Measurements from ENCODE around the gene C1QL4.

The C1QL4 gene

DNA sequence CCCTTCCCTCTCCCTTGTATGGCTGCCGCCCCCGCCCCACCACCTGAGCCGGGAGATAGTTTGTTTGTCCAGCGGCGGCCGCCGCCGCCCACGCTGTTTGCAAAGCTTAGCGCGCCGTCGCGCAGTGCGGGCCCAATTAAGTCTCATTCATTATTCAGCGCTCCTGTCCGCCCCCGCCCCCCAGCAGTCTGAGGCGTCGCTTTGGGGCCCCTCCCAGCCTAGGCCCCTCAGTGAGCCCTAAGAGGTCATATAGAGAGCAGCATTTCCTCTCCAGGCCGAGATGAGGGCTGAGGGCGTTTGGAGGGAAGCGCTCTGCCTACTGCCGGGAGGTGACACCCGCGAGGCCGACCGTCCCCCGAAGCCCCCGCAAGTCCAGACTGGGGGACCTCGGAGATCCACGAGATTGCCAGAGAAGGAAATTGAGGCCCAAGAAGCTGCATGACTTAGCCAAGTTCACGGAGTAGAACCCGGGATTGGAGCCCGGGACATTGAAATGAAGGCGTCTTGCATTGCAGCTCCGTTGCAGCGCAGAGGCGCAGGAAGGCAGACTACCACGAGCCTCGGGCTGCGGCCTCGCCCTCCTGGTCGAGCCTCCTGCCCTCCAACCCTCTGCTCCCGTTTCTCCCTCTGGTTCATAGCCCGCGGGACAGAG is 9.8 kb upstream of the C1QL4 start, which contains the start of gene DNAJC22:
DNAJC22 (plus strand) TSS at position 230 of the 652 bp plus-strand sequence. CDS start 1,985 bp downstream, outside the sequence.
- H3K9ac ChIP-seq (ENCODE audit: insufficient read length, low read depth): peak within 1 kb of the TSS; percentile 65
- TF ChIP-seq SUZ12 (IDR thresholded peaks at IDR 0.05; ENCODE audit: extremely low read depth, insufficient read depth, insufficient read length): no peak
- TF ChIP-seq ZNF274 (IDR thresholded peaks at IDR 0.05; ENCODE audit: low read depth, low read length): no peak
- no peak for TF ChIP-seq YY1 (IDR thresholded peaks at IDR 0.05; ENCODE audit: insufficient read depth, insufficient read length)
- H3K9me3 ChIP-seq (ENCODE audit: insufficient read depth, low read length): no peaks in the 10 kb centered on the region
- no peaks in the 10 kb centered on the region for H3K36me3 ChIP-seq (ENCODE audit: insufficient read depth, insufficient read length, low read length)
- H3K4me1 ChIP-seq (ENCODE audit: insufficient read depth, insufficient read length): peaks cover 13% of the 10 kb centered on the region
- peaks cover 75% of the 10 kb centered on the region for H3K27me3 ChIP-seq (ENCODE audit: insufficient read depth, insufficient read length)
- no peak for DNase-seq (ENCODE audit: low read depth, low spot score)
- H3K4me3 ChIP-seq (ENCODE audit: insufficient read length, low read depth): peak within 1 kb of the TSS; percentile 49

DNA sequence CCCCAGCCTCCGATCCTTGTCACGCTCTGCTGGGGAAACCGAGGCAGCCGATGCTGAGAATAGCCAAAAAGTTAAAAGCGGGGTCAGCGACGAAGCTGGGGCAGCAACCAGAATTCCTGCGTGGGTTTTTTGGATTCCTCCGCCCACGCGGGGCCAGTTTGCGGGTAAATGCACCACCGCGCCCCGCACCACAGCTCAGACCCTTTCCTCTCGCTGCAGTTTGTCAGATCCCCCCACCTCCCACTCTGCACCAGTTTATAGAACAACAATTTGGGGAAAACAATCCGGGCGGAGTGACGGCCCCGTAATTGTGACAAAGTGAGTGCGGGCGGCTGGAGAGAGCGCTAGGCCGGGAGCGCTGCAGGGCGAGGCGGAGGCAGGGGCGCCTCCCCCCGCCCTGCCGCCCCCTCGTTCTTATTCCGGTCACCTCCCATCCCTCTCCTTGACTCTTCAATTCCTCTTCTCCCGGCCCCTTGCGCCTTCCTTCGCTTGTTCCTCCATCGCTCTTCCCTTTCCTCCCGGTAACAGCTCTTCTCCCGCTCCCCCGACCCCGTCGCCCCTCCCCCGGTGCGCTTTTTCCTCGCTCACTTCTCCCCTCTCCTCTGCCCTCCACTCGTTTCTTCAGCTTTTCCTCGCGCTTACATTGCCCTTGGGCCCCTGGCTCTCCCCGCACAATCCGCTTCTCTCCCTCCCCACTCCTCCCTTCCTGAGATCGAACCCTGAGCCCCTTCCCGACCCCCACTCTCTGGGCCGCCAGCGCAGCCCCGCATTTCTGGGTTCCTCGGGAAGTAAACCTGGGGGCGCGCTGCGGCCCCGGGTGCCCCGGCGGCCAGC is 9.1 kb upstream of the C1QL4 start:
- Histone ChIP-seq H3K4me1 (ENCODE audit: insufficient read depth, insufficient read length) (peaks cover 13% of the 10 kb centered on the region), H3K27me3 (ENCODE audit: insufficient read depth, insufficient read length) (peaks cover 83% of the 10 kb centered on the region), H3K9me3 (ENCODE audit: insufficient read depth, low read length) (no peaks in the 10 kb centered on the region; the same call in 1 of the 2 replicates), H3K4me3 (ENCODE audit: insufficient read length, low read depth) (peak overlapping the region; percentile 49), H3K9ac (ENCODE audit: insufficient read length, low read depth) (peak overlapping the region; percentile 63), H3K36me3 (ENCODE audit: insufficient read depth, insufficient read length, low read length) (no peaks in the 10 kb centered on the region)
- no peak for TF ChIP-seq SUZ12 (IDR thresholded peaks at IDR 0.05; ENCODE audit: extremely low read depth, insufficient read depth, insufficient read length)
- no peak for TF ChIP-seq ZNF274 (IDR thresholded peaks at IDR 0.05; ENCODE audit: low read depth, low read length)
- TF ChIP-seq YY1 (IDR thresholded peaks at IDR 0.05; ENCODE audit: insufficient read depth, insufficient read length): no peak
- DNase-seq (ENCODE audit: low read depth, low spot score): no peak

DNA sequence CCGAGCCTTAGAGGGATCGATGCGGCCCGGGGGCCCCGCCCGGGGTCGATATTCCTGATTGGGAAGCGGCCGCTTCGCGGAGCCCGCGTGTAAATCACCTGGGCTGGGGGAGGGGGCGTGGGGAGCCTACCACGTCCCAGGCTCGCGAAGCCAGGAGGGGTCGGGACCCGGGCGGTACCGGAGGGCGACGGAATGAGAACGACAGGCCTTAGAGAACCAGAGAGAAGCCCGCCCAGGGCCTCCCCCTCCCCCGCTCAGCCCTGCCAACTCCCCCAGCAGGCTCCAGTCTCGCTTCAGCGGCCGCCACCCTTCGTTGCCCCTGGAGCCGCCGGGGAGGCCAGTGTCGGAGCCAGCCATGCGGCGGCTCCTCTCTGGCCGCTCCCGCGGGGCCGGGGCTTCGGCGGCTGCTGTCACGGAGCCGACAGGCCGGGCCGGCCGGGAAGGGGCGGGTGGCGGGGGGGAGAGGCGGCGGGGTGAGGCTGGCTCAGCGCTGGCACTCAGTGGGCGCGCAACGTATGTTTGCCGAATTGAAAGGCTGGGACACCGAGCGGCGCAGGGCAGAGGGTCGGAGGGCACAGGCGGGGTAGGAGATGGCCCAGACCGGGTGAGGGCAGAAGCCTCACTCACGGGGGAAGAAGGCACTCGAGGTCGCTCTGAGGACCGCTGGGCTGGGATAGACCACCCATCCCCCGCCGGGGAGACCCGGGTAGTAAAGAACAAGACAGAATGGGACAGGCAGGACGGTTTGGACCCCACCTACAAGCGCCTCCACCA is 8.2 kb upstream of the C1QL4 start:
- no peak for DNase-seq (ENCODE audit: low read depth, low spot score)
- Histone ChIP-seq H3K4me3 (ENCODE audit: insufficient read length, low read depth) (peak overlapping the region; percentile 49), H3K9me3 (ENCODE audit: insufficient read depth, low read length) (no peaks in the 10 kb centered on the region; the same call in 1 of the 2 replicates), H3K27me3 (ENCODE audit: insufficient read depth, insufficient read length) (peaks cover 91% of the 10 kb centered on the region), H3K4me1 (ENCODE audit: insufficient read depth, insufficient read length) (peaks cover 13% of the 10 kb centered on the region), H3K36me3 (ENCODE audit: insufficient read depth, insufficient read length, low read length) (no peaks in the 10 kb centered on the region), H3K9ac (ENCODE audit: insufficient read length, low read depth) (peak overlapping the region; percentile 51)
- peak; percentile 84 for TF ChIP-seq SUZ12 (IDR thresholded peaks at IDR 0.05; ENCODE audit: extremely low read depth, insufficient read depth, insufficient read length)
- no peak for TF ChIP-seq ZNF274 (IDR thresholded peaks at IDR 0.05; ENCODE audit: low read depth, low read length)

- no peak overlapping the region for H3K4me3 ChIP-seq (ENCODE audit: insufficient read length, low read depth)
- no peak for DNase-seq (ENCODE audit: low read depth, low spot score)
- H3K27me3 ChIP-seq (ENCODE audit: insufficient read depth, insufficient read length): peaks cover 95% of the 10 kb centered on the region
- peaks cover 15% of the 10 kb centered on the region for H3K4me1 ChIP-seq (ENCODE audit: insufficient read depth, insufficient read length)
- H3K36me3 ChIP-seq (ENCODE audit: insufficient read depth, insufficient read length, low read length): no peaks in the 10 kb centered on the region
- H3K9ac ChIP-seq (ENCODE audit: insufficient read length, low read depth): no peak overlapping the region
- H3K9me3 ChIP-seq (ENCODE audit: insufficient read depth, low read length): no peaks in the 10 kb centered on the region; the same call in 1 of the 2 replicates
- no peak for TF ChIP-seq SUZ12 (IDR thresholded peaks at IDR 0.05; ENCODE audit: extremely low read depth, insufficient read depth, insufficient read length)
- TF ChIP-seq ZNF274 (IDR thresholded peaks at IDR 0.05; ENCODE audit: low read depth, low read length): no peak
- TF ChIP-seq YY1 (IDR thresholded peaks at IDR 0.05; ENCODE audit: insufficient read depth, insufficient read length): no peak
Measured at GRCh38 chr12:49344486-49345050, 7.6 kb upstream of the C1QL4 start.

DNA sequence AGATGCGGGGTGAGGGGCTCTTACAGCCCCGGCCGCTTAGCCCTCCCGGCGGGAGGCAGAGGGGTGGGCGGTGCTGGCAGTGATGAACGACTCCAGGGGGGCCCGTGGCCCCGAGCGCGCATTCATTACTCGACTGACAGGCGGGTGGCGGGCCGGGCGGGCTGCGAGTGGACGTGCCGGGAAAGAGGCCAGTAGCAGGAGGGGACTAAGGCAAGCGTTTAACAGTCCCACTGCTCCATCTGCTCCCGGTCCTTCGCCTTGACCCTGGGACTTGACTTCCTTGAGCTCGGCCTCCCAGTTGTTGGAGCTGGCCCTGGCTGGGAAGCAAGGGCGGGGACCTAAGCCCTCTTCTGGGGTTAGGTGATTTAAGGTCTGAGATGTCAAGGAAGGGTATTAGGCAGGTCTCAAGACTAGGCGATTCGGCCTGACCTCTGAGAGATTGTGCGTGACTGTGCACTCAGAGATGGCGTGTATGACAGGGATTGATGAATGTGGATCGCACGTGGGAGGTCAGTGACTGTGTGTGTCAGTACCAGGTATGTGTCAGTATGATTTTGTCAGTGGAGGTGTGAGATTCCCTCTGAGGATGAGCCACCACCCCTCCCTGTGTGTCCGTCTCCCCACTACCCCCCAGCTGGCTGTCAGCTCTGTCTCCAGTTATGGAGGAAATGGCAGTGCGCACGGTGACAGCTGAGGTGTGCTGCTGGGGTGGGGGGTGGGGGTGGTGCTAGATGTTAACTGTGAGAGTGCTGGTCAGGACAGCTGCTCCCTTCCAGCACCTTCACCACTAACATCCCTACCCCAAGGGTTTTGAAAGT is 6.1 kb upstream of the C1QL4 start:
- TF ChIP-seq YY1 (IDR thresholded peaks at IDR 0.05; ENCODE audit: insufficient read depth, insufficient read length) (no peak), SUZ12 (IDR thresholded peaks at IDR 0.05; ENCODE audit: extremely low read depth, insufficient read depth, insufficient read length) (peak; percentile 20)
- DNase-seq (ENCODE audit: low read depth, low spot score): no peak
- H3K36me3 ChIP-seq (ENCODE audit: insufficient read depth, insufficient read length, low read length): no peaks in the 10 kb centered on the region
- H3K4me1 ChIP-seq (ENCODE audit: insufficient read depth, insufficient read length): peaks cover 25% of the 10 kb centered on the region
- H3K9me3 ChIP-seq (ENCODE audit: insufficient read depth, low read length): no peaks in the 10 kb centered on the region; the same call in 1 of the 2 replicates
- H3K9ac ChIP-seq (ENCODE audit: insufficient read length, low read depth): peak overlapping the region; percentile 22
- H3K27me3 ChIP-seq (ENCODE audit: insufficient read depth, insufficient read length): peaks cover 90% of the 10 kb centered on the region
- peak overlapping the region; percentile 31 for H3K4me3 ChIP-seq (ENCODE audit: insufficient read length, low read depth)

All from NT2/D1 (cell line).